Activated CD4-positive, alpha-beta T cell treated with anti-CD3 and anti-CD28 coated beads for 4 hours (primary cell): ENCODE measurements around the gene SLC1A7.

Experiments
- DNase-seq, 2 donors: peaks; one replicate each; pipeline ENCODE4 v3.0.0-alpha.2; 2020

The SLC1A7 gene

DNA sequence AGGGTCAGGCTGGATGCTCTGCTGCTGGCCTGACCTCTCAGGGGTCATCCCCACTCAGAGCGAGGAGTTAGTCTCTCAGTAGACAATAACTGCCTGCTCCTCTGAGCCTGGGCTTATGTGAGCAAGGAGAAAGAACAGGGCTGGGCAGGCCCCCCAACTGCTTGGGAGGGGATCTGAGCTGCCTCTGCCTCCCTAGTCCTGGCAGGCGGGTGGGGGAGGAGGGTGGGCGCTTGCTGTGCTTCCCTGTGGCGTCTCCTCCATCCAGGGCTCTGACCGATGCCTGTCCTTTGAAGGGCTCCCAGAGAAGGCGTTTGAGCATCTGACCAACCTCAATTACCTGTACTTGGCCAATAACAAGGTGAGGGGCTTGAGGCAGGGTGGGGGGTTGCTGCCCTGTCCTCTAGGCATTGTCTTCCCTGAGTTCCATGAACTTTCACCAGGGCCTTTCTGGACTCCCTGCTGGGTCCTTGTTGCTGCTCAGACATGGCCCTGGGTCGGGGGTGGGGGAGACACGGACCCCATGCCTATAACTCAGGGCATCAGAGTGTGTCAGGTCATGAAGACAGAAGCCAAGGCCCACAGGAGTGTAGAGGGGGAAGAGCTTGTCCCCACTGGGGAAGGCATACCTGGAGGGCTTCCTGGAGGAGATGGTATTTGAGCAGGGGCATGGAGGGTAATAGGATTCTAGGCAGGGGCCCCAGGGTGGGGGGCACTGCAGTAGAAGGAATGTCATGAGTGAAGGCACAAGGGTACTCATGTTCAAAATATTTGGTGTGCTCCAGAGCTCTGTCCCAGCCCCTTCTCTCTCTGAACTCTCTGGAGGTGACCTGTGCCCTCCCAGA lies 67.9 kb downstream of the SLC1A7 start:
- no peak for DNase-seq

DNA sequence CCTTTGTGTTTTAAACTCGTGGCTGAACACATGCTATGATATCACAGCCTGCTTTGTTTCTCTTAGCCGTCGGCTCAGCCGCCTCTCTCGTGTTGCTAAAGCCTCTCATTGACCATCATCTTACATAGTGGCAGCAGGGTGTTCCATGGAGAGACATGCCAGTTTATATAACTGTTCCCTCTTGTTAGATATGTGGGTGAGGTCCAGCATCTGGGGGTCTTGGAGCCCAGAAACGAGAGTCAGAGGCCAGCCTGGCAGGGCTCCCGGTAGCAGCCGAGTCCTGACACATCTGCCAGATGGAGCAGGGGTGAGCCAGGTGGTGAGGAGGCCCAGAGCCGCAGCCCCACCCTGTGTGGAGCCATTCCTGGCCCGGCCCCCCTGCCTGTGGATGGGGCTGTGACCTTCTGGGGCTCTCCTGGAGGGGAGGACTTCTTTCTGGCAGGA lies 68.5 kb downstream of the SLC1A7 start:
- DNase-seq = no peak

DNA sequence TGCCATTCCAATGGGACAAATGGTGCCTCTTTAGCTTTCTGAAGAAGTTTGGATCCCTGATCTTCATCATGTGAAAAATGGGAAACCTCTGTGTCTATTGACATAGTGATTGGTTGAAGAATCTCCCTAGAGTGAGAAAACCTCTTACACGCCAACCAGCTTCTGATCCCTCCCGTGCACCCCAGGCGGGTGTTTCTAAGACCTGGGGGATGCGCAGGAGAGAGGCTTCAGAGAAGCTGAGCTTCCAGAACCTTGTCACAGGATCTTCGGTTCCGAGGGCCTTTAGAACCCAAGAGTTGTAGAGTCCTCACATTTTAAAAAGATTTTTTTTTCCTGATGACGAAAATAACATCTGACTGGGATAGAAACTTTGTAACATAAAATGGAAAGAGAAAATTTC lies 69.2 kb downstream of the SLC1A7 start:
- no peak for DNase-seq

DNA sequence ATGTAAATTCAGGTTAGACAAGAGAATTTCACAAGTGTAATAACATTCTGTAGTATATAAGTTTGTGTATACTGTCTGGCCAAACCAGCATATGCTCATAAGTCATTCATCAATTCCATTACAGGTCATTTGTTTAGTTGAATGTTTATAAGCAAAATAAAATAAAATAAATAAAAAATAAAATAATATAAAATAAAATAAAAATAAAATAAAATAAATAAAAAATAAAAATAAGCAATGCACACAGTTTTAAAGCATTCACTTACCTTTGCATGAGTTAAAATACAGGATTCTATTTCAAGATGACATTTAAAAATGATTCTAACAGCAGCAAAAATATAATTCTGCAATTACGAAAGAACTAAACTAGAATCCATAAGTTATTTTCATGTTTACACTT lies 70.5 kb downstream of the SLC1A7 start:
- DNase-seq = no peak

DNA sequence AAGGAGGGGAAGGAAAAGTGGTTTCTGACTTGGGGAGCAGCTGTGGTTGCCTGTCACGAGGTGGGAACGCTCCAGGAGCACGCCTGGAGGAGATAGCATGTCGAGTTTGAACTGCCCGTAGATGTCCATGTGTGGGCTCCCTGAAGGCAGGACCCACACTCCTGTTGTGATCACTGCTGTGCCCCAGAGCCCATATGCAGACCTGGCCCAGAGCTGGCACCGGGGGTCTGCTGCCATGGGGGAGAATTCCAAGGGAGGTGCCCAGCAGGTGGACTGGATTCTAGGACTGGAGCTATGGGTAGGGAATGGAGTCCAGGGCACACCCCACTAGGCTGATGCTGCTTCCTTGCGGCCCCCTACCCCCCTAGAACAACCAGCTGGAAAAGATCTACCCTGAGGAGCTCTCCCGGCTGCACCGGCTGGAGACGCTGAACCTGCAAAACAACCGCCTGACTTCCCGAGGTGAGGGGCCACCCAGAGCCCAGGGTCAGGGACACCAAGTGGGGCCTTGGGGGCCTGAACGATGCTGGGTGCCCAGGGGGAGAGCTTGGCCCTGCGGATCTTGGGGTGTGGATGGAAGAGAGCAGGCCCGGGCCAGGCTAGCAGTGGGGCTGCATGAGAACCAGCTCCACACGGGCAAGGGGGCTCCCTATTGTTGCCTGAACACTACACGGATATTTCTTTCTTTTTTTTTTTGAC lies 71.1 kb downstream of the SLC1A7 start:
- DNase-seq = no peak

DNA sequence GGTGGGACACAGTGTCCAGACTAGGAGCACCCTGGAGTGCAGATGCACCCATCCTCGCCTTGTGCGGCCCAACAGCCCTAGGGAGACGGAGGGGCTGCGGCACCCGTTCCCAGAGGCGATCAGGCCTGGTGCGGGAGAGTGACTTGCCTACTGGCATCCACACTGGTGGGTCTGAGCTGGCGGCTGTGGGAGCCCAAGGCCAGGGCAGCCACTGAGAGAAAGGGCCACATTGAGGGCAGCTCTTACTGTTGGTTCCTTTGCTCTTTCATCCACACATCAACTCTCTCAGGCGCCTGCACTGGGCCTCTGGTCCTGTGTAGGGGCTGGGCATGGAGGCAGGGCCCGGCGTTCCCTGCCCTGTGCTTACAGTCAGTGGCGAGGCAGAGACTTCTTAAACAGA lies 71.8 kb downstream of the SLC1A7 start:
- no peak for DNase-seq

DNA sequence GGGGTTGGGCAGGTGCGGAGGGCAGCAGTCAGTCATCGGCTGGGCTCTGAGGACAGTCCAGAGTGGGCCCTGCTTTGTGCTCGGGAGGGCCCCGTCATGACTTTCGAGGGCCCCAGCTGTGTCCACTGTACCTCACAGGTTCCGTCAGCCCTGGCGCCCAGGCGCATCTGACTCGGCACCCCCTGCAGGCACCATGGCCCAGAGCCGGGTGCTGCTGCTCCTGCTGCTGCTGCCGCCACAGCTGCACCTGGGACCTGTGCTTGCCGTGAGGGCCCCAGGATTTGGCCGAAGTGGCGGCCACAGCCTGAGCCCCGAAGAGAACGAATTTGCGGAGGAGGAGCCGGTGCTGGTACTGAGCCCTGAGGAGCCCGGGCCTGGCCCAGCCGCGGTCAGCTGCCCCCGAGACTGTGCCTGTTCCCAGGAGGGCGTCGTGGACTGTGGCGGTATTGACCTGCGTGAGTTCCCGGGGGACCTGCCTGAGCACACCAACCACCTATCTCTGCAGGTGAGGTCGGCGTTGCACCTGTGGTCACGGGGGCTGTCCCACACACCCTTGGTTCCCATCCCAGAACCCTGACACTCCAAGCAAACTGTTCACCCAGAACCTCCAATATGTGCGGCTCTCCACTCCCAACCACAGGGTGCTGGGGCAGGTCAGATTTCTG lies 72.6 kb downstream of the SLC1A7 start:
- DNase-seq = no peak

DNA sequence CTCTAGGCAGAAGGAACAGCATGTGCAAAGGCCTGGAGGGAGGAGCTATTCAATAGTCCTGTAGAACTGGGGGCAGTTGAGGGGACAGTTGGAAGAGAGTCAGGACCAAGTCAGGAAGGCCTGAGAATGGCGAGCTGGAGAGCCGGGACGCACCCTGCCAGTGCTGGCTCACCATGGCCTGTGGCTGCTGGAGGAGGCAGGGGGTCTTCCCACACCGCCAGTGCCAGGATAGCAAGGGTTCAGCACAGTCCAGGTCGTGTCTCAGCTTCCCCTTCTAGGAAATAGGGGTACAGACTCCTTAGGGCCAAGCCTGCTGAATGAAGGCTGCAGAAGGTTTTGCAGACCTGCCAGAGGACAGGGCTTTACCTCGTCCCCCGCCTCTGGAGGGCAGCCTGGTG lies 73.2 kb downstream of the SLC1A7 start:
- no peak for DNase-seq

DNA sequence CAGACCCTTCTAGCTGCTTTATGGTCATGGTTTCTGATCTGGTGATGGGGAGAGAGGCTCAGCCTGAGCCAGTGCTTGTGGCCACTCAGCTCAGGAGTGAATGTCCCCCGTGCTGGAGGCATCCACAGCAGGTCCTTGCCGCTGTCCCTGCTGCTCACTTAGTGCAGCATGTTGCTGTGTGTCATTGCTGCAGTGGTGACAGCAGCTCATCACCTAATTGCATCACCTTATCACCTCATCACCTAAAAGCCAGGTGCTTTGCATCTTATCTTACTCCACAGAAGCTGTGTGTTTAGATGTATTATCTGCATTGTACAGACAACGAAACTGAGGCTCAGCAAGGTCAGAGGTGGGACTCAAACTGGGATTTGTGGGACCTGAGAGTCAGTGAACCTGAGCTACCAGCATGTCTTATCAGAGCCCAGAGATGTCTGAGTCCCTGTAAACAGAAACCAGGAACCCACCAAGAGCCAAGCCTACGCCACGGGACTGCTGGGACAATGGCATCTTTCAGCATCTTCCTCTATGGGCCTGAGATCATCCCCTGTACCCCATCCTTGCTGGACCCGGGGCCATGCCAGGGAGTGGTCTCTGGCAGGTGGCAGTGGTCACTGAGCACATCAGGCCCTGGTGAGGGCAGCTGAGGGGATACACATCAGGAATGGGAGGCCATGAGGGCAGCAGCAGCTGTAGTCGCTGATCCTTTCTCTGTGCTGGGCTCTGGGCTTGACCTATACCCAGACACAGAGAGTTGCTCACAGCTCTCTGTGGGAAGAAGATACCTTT lies 73.9 kb downstream of the SLC1A7 start:
- DNase-seq = no peak

DNA sequence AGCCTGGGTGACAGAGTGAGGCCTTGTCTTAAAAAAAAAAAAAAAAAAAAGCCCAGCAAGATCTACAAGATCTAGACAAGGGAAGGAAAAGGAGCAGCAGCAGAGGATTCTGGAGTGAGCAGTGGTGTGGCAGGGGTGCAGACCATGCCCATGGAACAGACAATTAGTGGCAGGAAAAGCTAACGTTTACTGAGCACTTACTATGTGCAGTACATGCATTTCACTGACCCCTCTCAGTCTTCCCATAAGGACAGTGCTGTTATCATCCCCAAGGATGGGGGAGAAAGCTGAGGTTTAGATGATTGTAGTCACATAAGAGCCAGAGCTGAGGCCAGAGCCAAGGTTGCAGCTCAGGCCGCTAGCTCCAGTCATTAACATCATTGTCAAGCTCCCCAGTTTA lies 74.6 kb downstream of the SLC1A7 start:
- DNase-seq = no peak

DNA sequence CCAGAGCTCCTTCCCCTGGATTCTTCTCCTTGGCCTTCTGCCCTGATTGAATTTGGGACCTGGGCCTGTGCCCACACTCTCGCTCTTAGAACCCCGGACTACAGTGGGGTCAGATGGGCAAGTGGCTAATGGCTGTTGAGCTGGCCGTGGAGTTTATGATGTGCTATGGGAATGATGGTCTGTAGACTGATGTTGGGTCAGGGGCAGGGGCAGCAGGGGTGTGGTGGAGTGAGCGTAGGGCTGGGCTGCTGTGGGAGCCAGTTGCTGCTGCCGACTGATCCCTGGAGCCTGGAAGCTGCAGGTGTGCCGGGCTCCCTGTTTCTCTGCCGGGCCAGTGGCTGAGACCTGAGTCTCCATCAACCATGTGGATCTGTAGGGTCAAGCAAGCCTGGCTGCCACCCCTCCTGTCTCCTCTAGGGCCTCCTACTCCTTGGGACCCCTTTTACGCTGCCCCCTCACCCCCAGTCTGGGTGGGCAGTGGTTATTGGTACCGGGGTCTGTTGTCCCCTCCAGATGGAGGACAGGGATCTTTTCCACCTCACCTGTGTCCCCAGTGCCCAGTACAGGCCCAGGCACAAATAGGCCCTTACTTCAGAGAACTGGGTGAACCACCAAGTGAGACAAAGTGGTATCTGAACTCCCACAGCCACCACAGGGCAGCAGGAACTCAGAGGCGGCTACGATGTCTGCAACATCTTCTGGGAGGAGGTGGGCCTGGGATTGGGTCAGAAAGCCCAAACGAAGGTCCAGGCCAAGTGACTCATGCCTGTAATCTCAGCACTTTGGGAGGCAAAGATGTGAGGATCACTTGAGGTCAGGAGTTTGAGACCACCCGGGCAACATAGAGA lies 75.3 kb downstream of the SLC1A7 start:
- no peak for DNase-seq

DNA sequence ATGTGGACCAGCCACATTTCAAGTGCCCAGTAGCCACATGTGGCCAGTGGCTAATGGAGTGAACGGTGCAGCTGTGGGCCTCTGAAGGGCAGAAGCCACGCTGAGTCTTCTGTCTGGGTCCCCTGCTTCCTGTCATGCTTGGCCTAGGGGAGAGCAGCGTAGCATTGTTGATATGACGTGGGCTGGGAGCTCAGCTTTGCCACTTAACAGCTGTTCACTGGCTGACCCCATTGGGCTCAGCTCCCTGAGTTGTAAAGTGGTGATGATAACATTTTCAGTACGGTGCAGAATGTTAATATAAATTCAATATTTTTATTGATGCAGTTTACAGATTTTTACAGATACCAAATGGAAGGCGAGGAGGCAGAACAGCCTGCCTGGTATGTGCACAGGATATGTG lies 76.0 kb downstream of the SLC1A7 start:
- no peak for DNase-seq

DNA sequence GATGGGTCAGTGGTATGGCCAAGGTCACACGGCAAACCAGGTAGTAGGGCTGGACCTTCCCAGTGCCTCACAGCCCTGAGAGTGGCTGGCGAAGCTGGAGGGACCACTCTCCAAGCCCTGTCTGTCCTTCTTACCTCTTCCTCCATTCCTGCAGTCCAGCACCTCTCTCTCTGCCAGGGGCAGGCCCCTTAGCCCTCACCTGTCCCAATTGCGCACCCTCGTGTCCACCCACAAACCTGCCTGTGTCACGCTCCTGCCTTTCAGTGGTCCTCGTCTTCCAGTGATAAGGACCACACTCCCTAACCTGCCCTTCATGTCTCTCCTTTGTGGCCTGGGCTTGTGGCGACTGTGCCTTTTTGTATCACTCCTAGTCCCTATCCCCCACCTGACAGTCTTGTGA lies 77.0 kb downstream of the SLC1A7 start:
- no peak for DNase-seq

DNA sequence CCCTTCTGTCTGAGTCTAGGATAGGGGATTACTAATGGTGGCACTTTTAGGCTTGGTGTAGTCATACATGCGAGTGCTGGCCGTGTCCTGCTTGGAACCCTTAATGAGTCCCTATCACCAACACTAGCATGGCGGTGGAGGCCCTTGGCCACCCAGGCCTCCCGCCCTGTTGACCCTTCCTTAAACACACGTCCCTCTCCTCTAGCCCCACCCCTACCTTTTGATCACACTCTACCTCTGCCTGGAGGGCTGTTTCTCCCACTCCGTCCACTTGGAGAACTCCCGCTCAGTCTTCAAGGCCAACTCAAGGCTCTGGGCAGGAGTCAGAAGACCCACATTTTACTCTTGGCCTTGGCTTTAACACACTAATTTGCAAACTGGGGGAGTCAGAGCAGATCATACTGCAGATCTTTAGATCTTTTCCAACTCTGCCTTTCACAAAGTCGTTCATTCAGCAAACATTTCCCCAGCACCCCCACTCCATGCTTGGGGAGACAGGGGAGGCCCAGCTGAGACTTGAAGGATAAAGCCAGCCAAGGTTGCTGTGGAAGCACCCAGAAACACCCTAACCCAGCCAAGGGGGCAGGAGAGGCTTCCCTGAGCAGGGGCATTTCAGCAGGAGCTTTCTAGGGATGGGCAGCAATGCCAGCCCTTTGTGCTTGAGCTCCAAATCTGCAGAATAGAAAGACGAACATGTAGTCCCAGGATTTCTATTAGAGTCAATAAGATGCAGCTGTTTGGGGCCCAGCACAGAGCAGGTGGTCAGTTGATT lies 78.5 kb downstream of the SLC1A7 start:
- DNase-seq = no peak

DNA sequence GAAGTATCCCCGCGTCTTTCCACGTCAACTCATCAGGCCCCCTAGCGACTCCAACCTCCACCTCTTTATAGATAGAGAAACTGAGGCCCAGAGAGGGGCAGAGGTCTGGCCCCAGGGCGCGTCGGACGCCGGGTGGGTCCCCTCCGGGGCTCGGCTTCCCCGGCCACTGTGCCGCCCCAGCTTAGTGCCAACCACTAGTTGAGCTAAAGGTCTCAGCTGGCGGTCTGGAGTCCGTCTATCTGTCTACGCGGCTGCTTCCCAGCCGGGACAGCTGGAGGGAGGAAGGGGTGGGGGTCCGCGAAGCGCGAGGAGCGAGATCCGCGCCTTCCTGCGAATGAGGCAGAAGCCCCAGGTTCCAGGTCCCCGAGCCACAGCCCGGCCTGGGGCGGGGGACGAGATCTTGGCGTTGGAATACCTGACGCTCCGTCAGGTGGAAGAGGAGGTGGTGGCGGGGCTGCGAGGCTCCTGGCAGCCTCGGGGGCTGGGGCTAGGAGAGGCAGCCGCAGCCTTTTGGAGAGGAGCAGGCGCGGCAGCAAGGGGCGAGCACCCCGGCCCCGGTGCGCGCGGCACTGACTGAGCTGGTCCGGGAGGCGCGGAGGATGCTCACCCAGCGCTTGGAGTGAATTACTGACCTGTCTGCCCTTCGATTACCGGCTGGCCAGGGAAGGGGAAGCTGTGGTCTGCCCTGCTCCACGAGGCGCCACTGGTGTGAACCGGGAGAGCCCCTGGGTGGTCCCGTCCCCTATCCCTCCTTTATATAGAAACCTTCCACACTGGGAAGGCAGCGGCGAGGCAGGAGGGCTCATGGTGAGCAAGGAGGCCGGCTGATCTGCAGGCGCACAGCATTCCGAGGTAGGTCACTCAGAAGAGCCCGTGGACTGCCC lies 79.5 kb downstream of the SLC1A7 start:
- no peak for DNase-seq

DNA sequence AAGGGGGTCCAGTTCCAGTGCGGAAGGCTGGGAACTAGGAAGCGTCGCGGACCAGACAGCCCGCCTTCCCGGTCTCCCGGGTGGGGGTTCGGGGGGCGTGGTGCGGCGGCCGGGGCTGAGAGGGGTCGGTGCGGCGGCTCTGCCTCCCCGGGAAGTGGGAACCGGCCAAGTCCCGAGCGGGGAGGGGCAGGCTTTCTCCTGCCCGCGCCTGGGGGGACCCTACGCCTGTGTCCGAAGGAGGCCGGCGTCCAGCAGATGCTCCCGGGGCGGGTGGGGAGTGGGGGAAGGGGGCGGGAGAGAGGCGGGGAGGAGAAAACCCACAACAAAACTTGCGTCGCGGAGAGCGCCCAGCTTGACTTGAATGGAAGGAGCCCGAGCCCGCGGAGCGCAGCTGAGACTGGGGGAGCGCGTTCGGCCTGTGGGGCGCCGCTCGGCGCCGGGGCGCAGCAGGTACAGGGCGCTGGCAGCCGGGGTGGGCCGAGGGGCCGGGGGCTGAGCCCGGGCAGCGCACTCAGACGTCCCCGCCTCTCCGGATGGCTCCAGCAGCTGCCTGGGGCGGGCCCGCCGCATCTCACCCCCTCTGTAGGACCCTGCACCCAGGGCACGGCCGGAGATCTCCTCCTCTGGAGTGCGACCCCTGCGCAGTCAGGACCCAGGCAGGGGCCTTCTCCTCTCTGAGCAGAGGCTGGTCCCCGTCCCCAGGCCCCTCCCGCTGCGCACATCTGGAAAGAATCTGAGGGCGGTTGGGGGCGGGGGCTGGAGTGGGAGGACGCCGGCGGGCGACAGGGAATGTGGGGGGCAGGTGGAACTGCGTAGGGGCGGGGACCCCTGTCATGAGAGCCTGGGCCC lies 80.4 kb downstream of the SLC1A7 start, which contains the start of gene PODN:
Gene PODN, plus strand, starts transcription at position 355 of the 849 bp plus-strand sequence. CDS start 7,643 bp downstream, outside the sequence.
- DNase-seq = no peak

DNA sequence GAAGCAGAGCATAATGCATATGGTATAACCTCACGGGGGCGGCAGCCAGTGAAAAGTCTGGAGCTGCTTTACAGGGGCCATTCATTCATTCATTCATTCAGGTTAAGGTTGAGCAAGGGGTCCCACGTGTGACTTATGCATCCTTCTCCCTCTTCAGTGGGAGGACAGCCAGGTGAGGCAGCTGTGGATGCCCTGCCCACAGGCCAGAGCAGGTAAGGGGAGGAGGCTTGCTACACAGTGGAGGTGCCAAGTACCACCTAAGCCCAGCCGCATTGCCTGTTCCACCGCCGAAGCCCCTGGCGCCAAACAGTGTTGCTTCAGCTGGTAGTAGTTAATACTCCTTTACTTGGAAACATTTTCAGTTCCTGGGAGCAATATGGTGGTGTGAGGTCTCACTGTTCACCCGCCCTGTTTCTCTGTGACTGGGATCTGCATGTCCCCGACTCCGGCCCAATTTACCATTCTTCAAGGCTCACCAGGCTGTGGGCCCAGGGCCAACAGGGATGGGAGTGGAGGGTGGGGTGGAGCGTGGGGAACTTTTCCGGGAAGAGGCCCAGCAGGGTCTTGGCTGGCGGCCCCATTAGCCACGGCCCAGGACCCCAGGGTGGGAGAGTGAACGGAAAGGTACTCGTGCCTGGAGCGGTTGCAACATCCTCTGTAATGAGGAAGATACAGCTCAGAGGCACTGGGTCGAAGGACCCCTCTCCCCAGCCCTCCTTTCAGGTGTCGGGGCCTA lies 81.1 kb downstream of the SLC1A7 start:
- no peak for DNase-seq

DNA sequence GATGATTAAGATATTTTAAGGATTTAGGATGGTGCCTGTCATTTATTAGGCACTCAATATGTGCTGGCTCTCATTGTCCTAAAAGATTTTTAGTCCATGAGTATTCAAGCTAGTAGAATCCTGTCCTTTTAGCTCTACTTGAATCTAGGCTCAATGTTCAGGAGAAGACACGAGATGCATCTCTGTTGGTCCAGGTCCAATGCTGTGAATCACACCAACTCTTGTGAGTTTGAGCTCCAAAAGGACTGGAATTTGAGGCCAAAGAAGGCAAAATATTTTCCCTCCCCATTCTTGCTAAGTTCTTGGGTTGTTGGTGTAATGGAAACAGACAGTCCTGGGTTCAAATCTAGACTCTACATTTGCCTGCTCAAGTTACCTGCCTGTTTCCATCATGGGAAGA lies 81.9 kb downstream of the SLC1A7 start:
- DNase-seq = no peak
